Cardiac muscle cell (in vitro differentiated cells and primary cell): ENCODE measurements around the gene RIPK4. TPM values are rescaled to one million over a fixed set of nuclear protein-coding genes. Genes with fewer than 3 reads are reported as not detected.

Experiments used
- DNase-seq, 2 donors: peaks; one replicate each; pipeline versions ENCODE4 v3.0.0 to v3.0.0-alpha.2; 2010 to 2017; ENCODE audit warnings: low read depth in 1 of 2, low spot score in 1 of 2
- H3K27ac ChIP-seq: fragments of 200-600 bp; sonication (generic); 2 replicates; pipeline ENCODE4 v1.5.1; 2016
- H3K27me3 ChIP-seq: fragments of 200-600 bp; sonication (generic); 2 replicates; pipeline ENCODE4 v1.6.0; 2016; ENCODE audit warnings: control low read depth
- H3K36me3 ChIP-seq: fragments of 200-600 bp; sonication (generic); 2 replicates; pipeline ENCODE4 v1.5.1; 2016; ENCODE audit warnings: control low read depth
- H3K4me1 ChIP-seq: fragments of 200-600 bp; sonication (generic); 2 replicates; pipeline ENCODE4 v1.8.1; 2017; ENCODE audit warnings: low read depth, mild to moderate bottlenecking, mixed run types
- H3K4me3 ChIP-seq: fragments of 200-600 bp; sonication (generic); 2 replicates; pipeline ENCODE4 v1.5.1; 2016; ENCODE audit warnings: mild to moderate bottlenecking
- H3K9me3 ChIP-seq: fragments of 200-600 bp; sonication (generic); 2 replicates; pipeline ENCODE4 v1.5.1; 2017; ENCODE audit warnings: low read depth, mild to moderate bottlenecking, control low read depth
- CTCF ChIP-seq: IDR thresholded peaks from 2 replicates; pipeline ENCODE4 v1.5.1; 2012; ENCODE audit warnings: low read depth, mild to moderate bottlenecking, low read length
- polyA plus RNA-seq: library from polyadenylated mRNA; unstranded; fragments of >200 nt; fragmentation: Nextera tagmentation; extraction: Ambion mirVana; gene quantifications from 2 replicates; pipeline ENCODE4 v1.2.1, GENCODE V29; 2016
- total RNA-seq: library from RNA; depleted of rRNA; stranded (reverse); fragments of >200 nt; gene quantifications from 2 replicates; pipeline ENCODE4 v1.2.3, GENCODE V29; 2016

The RIPK4 gene
- total and polyA plus RNA-seq, 2 experiments from 2014 or later, result 0.71 to 2.7 TPM

GRCh38 chr21:41737651-41738324 is 29.1 kb downstream of the RIPK4 start:
- TF ChIP-seq CTCF, result no peak
- DNase-seq, result no peak
- no peaks in the 10 kb centered on the region for H3K9me3 ChIP-seq
- H3K36me3 ChIP-seq, result no peaks in the 10 kb centered on the region
- no peaks in the 10 kb centered on the region for H3K4me1 ChIP-seq
- H3K4me3 ChIP-seq, result no peak overlapping the region
- no peaks in the 10 kb centered on the region for H3K27me3 ChIP-seq
- no peak overlapping the region for H3K27ac ChIP-seq

GRCh38 chr21:41736423-41736822 is 30.4 kb downstream of the RIPK4 start:
- Histone ChIP-seq H3K4me3 (no peak overlapping the region), H3K27ac (no peak overlapping the region), H3K4me1 (no peaks in the 10 kb centered on the region), H3K9me3 (no peaks in the 10 kb centered on the region), H3K36me3 (no peaks in the 10 kb centered on the region), H3K27me3 (no peaks in the 10 kb centered on the region)
- no peak for TF ChIP-seq CTCF
- no peak for DNase-seq

GRCh38 chr21:41733951-41734689 is 32.7 kb downstream of the RIPK4 start:
- no peak for TF ChIP-seq CTCF
- H3K36me3 ChIP-seq, result no peaks in the 10 kb centered on the region
- no peak for DNase-seq

GRCh38 chr21:41731081-41731480 is 35.8 kb downstream of the RIPK4 start:
- no peak overlapping the region for H3K4me3 ChIP-seq
- no peaks in the 10 kb centered on the region for H3K4me1 ChIP-seq
- H3K27ac ChIP-seq, result no peak overlapping the region
- no peaks in the 10 kb centered on the region for H3K9me3 ChIP-seq
- H3K27me3 ChIP-seq, result peaks cover under 1% of the 10 kb centered on the region
- no peak for DNase-seq
- H3K36me3 ChIP-seq, result no peaks in the 10 kb centered on the region
- TF ChIP-seq CTCF, result no peak

More at GRCh38 chr21:41733951-41734689, 32.7 kb downstream of the RIPK4 start:
- Histone ChIP-seq H3K4me1 (no peaks in the 10 kb centered on the region), H3K4me3 (no peak overlapping the region), H3K27me3 (no peaks in the 10 kb centered on the region), H3K27ac (no peak overlapping the region), H3K9me3 (no peaks in the 10 kb centered on the region)

GRCh38 chr21:41730367-41730765 is 36.5 kb downstream of the RIPK4 start:
- H3K4me3 ChIP-seq, result no peak overlapping the region
- H3K9me3 ChIP-seq, result no peaks in the 10 kb centered on the region
- peaks cover 8% of the 10 kb centered on the region for H3K27me3 ChIP-seq
- H3K36me3 ChIP-seq, result no peaks in the 10 kb centered on the region
- no peak for TF ChIP-seq CTCF
- no peak overlapping the region for H3K27ac ChIP-seq
- H3K4me1 ChIP-seq, result no peaks in the 10 kb centered on the region
- no peak for DNase-seq
